Camera-type eye (tissue), 1 donor: ENCODE results near the gene KLB. TPM values are rescaled to one million over a fixed set of nuclear protein-coding genes. Genes with fewer than 3 reads are reported as not detected.

Source experiments
- total RNA-seq: library from RNA; depleted of rRNA; stranded (reverse); fragments of >200 nt; gene quantifications from one replicate; pipeline ENCODE4 v1.2.3, GENCODE V29; 2014

The KLB gene
- total RNA-seq = 0.11 TPM

GRCh38 chr4:39406763-39407583 lies at the start of gene KLB:
Gene KLB, plus strand, starts transcription at chr4:39406930. Its CDS starts 20 bp downstream, at chr4:39406950.

DNA sequence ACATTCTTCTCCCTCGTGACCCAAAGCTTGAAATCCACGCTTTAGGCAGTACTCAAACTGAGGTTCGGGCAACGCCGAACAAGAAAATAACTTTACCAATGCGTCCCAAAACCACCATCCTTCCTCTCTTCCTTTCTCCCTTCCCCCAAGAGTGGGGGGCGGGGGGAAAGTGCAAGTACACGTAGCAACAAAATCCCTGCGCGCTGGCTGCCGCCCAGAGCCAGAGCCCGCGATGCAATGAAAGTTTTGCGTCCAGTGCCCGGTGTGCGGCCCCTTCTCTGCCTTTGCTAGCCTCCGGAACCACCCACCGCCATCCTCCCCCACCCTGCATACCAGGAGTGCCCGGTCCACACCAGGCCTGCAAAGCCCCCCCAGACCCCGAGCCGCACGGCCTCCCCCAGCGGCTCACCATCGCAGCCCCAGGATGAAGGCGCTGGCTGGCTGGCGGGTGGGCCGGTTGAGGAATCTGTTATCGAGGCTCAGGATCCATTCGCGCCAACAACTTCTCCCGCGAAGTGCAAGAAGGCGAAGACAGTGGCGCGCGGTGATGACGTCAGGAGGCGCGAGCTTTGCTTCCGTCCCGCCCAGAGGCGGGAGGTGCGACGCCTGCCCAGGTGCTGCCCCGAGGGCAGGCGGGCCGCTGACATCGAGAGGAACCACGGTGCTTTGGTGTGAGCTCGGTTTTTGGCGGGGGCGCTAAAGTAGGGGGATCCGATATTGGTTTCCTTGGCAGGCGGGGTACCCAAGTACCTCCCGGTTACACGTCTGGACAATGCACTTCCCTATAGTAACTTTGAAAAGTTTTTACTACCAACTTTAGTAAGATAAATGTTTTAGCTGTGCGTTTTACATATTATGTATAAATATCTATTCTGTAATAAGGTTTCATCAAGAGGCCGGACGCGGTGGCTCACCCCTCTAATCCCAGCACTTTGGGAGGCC lies 40.6 kb upstream of the KLB start, which contains the start of gene RFC1:
Gene RFC1, minus strand, starts transcription at position 533 of the 942 bp plus-strand sequence. Its CDS starts 121 bp downstream, at position 412.

DNA sequence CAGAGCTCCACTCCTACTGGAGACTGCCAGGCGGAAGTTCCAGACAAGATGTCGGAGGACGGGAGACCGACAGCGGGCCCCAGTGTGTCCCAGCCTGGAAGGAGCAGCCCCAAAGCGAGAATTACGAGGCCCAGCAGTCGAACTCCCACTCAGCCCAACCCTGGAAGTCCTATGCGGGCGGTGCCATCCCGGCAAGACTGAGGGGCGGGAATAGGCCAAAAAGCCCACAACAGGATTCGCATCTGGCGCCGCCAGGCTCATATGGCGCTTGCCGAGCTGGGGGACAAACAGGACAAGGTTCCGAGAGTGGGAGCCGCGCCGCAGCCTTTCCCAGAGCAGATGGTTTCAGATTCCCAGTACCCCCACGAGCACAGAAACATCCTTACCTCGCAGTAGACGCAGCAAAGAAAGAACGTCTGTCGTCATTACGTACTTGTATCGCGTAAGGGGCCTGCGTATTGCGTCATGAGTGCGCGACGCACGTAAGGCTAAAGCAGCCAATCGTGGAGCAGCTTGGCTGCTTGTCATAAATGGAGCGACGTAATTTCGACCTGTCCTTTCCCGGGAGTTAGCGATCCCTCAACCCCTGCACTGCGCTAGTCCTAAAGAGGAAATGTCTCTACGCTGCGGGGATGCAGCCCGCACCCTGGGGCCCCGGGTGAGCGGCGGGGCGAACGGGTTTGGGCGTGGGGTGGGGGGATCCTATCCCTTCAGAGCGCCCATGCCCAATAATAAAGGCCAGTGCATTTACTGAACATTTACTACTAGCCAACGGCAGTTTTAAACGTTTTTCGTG lies 52.0 kb downstream of the KLB start, which contains the start of the genes LIAS and RPL9:
Gene LIAS, plus strand, starts transcription at position 552 of the 796 bp plus-strand sequence. Its CDS starts 62 bp downstream, at position 614.
Gene RPL9, minus strand, starts transcription at position 418 of the 796 bp plus-strand sequence. CDS start 483 bp downstream, outside the sequence.

Other genes with a start within 250 kb of the KLB start
- 103 TPM for gene WDR19, start 224.4 kb upstream of the KLB start, total RNA-seq
- 58.2 TPM for gene RFC1, start 40.6 kb upstream of the KLB start, total RNA-seq
- gene RPL9, start 52.0 kb downstream of the KLB start, total RNA-seq = 2,566 TPM
- gene LIAS, start 52.1 kb downstream of the KLB start, total RNA-seq = 21.7 TPM
- gene UGDH, start 120.5 kb downstream of the KLB start, total RNA-seq = 86.9 TPM
- gene SMIM14, start 231.9 kb downstream of the KLB start, total RNA-seq = 60.4 TPM